ENCODE measurements around the gene IDH3B.
A peak's percentile ranks its signal among the peaks of the same experiment; 100 is the strongest.

IDH3B gene

DNA sequence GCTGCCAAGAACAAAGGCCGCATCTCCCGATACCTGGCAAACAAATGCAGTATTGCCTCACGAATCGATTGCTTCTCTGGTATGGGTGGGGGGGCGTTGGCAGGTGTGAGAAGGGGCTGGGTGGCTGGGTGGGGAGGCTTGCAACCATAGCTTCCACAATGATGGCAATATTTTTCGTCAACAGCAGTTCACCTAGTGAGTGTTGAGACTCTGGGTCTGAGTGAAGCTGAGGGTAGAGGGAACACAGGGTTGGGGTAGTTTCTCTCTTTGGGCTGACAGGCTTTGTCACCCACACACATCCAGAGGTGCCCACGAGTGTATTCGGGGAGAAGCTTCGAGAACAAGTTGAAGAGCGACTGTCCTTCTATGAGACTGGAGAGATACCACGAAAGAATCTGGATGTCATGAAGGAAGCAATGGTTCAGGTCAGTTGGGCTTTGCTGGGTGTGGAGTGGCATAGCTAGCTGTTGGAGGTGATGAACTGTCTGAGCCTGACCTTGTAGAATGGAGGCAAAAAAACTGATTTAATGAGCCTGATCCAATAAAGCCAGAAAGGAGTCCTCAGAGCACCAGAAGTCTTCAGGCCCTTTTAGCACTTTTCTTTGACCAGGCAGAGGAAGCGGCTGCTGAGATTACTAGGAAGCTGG, 7.4 kb downstream of the IDH3B start:
- no peak for DNase-seq (ENCODE audit: low read depth)

DNA sequence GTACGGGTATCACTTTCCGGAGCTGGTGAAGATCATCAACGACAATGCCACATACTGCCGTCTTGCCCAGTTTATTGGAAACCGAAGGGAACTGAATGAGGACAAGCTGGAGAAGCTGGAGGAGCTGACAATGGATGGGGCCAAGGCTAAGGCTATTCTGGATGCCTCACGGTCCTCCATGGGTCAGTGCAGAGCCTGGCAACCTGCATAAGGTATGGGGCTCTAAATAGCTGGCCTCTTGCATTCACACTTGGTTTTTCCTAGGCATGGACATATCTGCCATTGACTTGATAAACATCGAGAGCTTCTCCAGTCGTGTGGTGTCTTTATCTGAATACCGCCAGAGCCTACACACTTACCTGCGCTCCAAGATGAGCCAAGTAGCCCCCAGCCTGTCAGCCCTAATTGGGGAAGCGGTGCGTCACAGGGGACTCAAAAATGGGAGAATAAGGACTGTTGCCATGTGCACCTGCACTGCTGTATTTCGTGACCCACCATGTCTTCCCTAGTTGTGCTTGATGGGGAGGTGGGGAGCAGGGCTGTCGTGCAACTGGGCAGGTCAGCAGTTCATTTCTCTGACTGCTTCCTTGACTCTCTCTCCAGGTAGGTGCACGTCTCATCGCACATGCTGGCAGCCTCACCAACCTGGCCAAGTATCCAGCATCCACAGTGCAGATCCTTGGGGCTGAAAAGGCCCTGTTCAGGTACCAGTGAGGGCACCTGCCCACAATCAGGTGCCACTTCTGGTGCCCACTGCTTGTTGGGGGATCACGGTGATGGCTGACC, 8.5 kb downstream of the IDH3B start:
- no peak for DNase-seq (ENCODE audit: low read depth)

GRCh38 chr20:2654831-2655230, 9.2 kb downstream of the IDH3B start:
- no peak for DNase-seq (ENCODE audit: low read depth)

DNA sequence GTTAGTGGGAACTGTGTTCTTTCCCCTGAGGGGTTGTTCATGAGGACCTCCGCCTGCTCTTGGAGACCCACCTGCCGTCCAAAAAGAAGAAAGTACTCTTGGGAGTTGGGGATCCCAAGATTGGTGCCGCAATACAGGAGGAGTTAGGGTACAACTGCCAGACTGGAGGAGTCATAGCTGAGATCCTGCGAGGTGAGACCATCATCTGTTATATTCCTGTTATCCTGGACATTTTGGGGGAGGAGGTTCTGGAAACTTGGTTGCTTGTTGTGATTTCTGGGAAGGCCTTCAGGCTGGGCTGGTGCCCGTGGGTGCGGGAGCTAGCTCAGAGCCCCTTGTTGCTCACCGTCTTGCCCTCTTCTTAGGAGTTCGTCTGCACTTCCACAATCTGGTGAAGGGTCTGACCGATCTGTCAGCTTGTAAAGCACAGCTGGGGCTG, 9.6 kb downstream of the IDH3B start:
- no peak for DNase-seq (ENCODE audit: low read depth)

GRCh38 chr20:2653556-2654383, 10.2 kb downstream of the IDH3B start:
- no peak for DNase-seq (ENCODE audit: low read depth)

DNA sequence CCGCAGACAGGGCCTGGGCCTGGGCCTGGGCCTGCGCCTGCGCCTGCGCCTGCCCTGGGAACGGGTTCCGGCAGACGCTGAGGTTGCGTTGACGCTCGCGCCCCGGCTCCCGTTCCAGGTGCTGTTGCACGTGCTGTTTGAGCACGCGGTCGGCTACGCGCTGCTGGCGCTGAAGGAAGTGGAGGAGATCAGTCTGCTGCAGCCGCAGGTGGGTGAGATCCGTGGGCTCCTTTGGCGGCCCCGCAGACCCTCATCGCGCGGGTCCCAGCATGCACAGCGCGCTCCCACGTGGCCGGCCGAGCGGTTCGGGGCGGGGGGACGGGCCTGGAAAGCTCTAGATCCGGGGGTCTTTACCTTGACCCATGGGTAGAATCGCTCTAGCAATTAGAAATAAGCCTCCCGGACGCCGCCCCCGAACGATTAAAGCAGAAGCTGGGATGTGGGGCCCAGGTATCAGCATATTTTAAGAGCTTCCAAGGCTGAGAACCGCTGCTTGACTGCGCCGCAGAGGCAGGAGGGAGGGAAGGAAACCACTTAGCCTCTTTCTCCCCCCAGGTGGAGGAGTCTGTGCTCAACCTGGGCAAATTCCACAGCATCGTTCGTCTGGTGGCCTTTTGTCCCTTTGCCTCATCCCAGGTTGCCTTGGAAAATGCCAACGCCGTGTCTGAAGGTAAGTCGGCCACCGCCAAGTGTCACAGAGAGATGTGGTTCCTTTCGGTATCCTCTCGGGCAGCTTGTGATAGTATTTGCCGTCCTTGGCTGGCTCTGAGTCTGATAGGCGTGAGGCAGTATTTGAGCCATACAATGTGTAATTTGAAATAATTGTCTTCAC, 11.1 kb downstream of the IDH3B start:
- no peak for DNase-seq (ENCODE audit: low read depth)

DNA sequence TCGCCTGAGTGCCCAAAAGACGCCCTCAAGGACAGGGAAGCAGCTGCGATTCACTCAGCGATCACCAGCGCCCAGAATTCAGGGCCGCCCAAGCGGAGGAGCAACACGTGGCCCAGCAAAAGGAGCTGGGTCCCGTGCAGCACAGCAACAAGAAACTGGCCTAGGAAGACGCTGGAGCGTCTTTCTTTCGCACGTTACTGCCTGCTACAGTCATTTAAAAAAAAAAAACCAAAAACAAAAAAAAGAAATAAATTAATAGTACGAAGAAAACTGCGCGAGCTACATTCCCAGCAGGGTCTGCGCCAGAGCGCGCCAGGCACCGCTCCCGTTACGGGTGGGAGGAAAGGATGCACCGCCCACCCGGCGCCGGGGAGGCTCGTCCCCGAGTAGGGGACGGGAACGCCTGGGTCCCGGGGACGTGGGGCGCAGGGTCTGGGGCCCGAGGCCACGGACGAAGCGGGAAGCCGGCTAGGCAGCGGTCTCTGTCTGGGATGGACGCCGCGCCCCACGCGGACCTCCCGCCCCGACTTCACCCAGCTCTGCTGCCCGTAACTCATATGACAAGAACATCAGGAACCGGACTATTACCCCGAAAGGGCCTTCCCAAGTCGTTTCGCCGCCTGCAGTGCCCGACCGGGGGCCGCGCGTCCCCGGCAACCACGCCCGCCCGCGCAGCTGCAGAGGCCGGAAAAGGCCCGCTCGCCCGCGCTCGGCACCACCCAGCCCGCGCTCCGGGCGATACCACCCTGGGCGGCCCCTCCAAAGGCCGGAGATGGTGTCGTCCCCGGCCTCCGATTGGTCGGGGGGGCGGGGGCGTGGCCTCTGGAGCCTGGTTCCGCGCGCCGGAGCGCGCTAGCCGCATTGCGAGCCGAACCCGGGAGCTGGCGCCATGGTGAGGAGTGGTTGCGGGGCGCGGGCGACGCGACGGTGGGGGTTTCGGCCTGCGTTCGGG, 12.0 kb downstream of the IDH3B start, which contains the start of gene NOP56:
Gene NOP56 (plus strand): TSS at position 861 of the 952 bp plus-strand sequence. CDS start 29 bp downstream, at position 890.
- DNase-seq (ENCODE audit: low read depth) = peak; percentile 85

DNA sequence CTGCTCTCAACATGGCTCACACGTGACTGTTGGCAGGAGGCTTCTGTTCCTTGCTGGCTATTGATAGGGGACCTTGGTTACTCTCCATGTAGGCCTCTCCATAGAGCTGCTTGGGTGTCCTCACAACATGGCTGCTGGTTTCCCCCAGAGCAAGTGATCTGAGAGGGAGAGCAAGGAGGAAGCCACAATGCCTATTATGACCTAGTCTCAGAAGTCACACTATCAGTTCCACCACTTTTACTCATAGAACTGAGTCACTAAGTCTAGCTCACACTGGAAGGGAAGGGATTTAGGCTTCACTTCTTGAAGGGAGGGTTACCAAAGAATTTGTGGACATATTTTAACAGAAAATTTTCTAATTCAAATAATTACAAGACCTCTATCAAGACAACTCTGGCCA, 20.3 kb downstream of the IDH3B start:
- no peak for DNase-seq (ENCODE audit: low read depth)

DNA sequence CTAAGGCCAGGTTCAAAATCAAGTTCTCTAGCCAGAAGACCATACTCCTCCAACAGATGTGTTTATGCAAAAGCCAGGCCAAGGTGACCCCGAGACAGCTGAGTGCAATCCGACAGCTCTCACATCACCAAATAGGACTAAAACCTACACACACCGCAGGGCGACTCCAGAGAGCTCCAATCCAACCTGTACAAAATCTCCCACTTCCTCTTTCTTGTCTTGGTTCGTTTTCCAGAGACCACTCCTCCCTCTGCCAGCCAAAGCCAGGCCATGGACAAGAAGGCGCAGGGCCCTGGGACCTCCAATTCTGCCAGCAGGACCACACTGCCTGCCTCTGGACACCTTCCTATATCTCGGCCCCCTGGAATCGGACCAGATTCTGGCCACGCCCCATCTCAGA, 23.1 kb downstream of the IDH3B start:
- no peak for DNase-seq (ENCODE audit: low read depth)

- no peak for DNase-seq (ENCODE audit: low read depth)
These were observed 23.8 kb downstream of the IDH3B start for GRCh38 chr20:2640260-2640659.

- DNase-seq (ENCODE audit: low read depth) = no peak
These were observed 26.8 kb downstream of the IDH3B start for GRCh38 chr20:2637246-2637645.

DNA sequence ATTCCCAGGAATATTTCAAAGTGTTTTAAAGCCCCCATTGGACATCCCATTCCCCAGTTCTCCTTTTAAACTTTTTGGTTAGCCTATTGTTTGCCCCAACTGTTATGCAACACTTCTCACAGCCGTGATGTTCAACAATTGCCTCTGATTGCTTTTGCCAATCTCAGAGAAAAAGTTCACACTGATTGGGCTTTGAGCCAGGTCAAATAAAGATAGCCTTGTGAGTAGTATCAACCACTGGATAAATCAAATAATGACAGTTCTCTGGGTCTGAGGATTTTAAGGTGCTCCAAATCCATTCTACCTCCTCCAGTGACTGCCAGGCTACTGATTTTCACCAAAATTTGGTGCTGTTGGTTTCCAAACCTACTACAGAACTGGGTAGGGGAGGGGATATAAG, 30.6 kb downstream of the IDH3B start:
- no peak for DNase-seq (ENCODE audit: low read depth)

GRCh38 chr20:2631228-2631627, 32.8 kb downstream of the IDH3B start:
- DNase-seq (ENCODE audit: low read depth) = no peak

- no peak for DNase-seq (ENCODE audit: low read depth)
These were observed 37.0 kb downstream of the IDH3B start for GRCh38 chr20:2626853-2627541.

DNA sequence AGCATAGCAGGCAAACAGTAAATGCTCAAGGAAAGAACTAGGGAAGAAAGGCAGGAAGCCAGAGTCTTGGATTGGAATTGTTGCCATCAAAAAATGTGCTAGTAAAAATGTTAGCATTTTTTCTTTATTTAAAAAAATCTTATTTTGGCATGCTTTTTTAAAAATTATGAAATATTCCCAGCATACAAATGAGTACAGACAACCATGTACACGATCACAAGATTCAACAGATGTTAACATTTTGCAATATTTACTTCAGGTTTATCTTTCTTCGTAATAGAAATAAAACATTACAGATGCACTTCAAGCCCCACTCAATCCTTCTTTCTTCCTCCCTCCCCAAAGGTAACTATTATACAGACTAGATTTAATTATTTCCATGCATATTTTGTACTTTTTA, 39.0 kb downstream of the IDH3B start:
- DNase-seq (ENCODE audit: low read depth) = no peak

GRCh38 chr20:2624190-2624589, 39.8 kb downstream of the IDH3B start:
- DNase-seq (ENCODE audit: low read depth) = no peak

- no peak for DNase-seq (ENCODE audit: low read depth)
These were observed 43.9 kb downstream of the IDH3B start for GRCh38 chr20:2619961-2620595.

DNA sequence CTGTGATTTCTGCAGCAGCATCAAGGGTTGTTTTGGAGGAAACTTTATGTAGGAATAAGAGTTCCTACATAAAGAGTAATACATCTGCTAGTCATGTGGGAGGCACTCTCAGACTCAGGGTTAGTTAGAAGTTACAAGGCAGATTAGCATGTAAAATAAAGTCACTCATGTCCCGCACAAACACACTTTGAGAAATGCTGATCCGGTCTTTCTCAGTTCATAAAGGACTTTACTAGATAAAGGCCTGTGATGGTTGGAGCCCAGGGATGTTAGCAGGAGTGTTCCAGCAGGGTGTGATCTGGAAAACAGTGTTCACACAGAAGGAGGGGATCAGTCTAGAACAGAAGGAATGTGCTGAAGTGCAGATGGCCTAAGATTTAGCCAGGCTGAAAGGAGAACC, 44.7 kb downstream of the IDH3B start:
- no peak for DNase-seq (ENCODE audit: low read depth)

DNA sequence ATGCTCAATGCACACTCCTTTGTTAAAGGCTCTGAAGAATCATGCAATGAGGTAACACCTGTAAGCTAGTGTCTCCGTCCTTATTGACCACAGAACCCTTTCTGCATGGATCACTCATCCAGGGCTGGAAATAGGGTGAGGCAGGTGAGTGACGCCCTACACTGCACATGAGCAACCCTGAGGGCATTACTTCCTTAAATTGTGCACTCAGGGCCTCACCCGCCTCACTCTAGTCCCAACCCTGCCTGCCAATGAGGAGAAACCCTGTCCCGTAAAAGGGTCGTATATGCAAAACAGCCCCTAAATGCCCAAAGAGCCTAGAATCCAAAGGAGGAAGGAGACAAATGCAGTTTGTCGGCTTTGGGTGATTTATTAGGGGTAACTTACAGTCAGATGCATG, 45.2 kb downstream of the IDH3B start:
- DNase-seq (ENCODE audit: low read depth) = no peak

Measured in stimulated activated CD8-positive, alpha-beta memory T cell treated with anti-CD3 and anti-CD28 coated beads, Interleukin-12 subunit alpha, Interleukin-12 subunit beta, amount 100 ng/mL, for 1 hour (primary cell).